HG02623 (cell line): ENCODE data around the gene MVB12A.

ENCODE experiments used
- ATAC-seq: cut with Tn5 transposase; IDR thresholded peaks from one replicate; pipeline ENCODE4 v1.9.1; 2021; ENCODE audit warnings: moderate library complexity; ENCODE audit not compliant: unreplicated experiment

The MVB12A gene

DNA sequence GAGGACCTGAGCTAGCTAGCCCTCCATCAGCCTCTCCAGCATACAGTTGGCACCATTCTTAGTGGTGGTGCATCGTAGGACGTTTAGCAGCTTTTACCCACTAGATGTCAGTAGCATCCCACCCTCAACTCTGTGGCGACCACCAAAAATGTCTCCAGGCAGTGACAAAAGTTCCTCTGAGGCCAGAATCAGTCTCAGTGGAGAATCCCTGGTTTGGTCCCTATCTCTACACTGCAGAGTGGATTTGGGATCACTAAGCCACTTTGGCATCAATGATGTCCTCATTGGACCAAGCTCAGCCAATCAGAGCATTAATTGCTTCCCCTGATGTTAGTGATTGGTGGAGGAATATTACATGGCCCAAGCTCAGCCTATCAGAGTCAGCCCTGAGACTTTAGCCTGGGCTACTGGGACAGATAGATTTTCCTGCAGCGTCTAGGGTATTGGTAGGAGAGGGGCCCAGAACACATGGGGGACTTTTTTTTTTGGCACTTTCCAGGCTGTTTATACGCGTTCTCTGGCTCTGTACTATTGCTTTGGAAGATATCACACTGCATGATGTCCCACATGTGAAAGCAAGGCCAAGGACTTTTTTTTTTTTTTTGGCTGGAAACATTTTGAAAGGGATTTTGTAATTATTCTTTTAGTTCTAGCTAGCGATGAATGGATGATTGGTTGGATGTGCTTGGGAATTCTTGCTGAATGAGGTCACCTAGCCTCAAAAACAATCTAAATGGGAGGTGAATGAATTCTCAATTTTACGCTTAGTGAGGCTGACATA is 21.6 kb downstream of the MVB12A start:
- ATAC-seq: no peak

DNA sequence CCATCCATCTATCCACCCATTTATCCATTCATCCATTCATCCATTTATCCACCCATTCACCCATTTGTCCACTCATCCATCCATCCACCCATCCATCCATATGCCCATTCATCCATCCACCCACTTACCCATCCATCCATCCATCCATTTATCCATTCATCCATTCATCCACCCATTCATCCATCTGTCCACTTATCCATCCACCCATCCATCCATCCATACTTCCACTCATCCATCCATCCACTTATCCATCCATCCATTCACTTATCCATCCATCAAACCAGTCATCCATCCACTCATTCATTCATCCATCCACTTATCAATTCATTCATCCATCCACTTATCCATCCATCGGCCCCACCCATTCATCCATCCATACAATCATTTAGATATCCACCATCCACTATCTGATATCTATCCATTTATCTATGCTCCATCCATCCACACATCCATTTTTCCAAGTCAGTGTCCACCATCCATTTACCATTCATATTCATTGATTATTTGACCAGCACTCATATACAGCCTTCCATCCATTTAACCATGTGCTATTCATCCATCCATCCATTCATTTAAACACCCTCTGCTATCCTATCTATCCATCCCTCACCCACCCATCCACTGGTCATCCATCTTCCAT is 25.8 kb downstream of the MVB12A start:
- ATAC-seq: no peak

DNA sequence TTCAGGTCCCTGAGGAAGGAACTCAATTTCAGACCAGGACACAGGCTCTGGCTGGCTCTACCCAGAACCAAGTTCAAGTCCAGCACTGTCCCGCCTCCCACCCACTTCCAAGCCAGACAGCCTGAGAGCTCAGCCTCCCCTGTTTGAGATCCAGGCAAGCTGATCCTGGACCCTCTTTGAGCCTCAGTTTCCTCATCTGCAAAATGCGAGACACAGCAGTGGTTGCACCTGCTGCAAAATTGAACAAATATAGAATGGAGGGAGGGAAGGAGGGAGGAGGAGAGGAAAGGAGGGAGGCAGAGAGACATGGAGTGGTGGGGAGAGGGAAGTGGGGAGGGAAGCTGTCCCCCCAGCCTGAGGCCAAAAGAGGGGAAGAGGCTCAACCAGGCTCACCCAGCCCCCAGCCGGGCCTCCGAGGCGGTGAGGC is 27.9 kb downstream of the MVB12A start:
- ATAC-seq: no peak

DNA sequence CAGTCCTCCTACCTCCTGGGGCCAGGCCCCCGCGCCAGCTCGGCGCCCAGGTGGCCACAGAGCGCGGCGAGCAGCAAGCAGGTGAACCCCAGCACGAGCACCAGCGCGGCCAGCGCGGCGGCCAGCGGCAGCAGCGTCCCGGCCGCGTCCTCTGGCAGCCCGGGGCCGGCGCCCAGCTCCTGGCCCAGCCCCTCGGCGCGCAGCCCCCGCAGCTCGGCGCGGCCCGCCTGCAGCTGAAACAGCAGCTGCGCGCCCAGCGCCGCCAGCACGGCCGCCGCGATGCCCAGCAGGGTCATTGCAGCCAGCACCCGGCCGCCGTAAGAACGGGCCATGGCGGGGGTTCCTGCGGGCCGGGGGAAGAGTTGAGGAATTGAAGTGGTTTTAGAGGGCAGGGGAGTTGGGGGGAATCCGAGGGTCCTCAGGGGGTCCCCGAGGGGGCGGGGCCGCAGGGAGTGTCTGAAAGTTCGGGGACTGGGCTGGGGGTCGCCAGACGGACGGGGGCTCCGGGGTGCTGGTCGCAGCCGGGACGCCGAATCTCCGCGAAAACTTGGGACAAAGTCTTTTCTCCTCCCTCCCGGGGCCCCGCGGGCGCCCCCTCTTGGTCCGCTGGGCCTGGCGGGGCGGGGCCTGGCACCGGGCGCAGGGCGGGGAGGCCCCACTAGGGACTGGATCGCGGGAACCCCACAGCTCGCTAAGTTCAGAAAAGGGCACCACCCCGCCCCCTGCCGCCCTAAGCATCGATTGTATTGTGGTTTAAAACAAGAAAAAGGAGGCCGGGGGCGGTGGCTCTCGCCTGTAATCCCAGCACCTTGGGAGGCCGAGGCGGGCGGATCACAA is 28.5 kb downstream of the MVB12A start, which contains the start of gene TMEM221:
TMEM221 (minus strand) TSS at position 538 of the 837 bp plus-strand sequence; CDS start at position 332, 206 bp downstream.
- no peak for ATAC-seq

DNA sequence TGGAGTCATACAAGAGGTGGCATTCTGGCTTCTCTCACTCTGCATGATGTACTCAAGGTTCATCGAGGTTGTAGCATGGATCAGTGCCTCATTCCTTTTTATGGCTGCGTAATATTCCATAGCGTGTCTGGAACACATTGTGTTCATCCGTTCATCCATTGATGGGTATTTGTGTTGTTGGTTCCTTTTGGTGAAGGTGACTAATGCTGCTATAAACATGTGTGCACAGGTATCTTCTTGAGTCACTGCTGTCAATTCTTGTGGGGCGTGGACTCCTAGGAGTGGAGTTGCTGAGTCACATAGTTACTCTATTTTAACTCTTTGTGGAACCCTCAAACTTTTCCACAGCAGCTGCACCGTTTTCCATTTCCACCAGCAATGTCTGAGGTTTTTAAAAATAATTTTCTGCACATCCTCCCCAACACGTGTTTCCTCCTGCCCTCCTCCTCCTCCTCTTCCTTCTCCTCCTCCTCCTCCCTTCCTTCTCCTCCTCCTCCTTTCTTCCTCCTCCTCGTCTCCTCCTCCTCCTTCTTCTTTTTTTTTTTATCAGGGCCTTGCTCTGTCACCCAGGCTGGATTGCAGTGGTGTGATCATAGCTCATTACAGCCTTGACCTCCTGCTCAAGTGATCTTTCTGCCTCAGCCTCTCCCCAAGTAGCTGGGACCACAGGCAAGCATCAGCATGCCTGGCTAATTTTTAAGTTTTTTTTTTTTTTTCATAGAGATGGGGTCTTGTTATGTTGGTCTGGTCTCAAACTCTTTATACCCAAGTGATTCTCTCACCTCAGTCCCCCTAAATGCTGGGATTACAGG is 30.6 kb downstream of the MVB12A start:
- no peak for ATAC-seq

DNA sequence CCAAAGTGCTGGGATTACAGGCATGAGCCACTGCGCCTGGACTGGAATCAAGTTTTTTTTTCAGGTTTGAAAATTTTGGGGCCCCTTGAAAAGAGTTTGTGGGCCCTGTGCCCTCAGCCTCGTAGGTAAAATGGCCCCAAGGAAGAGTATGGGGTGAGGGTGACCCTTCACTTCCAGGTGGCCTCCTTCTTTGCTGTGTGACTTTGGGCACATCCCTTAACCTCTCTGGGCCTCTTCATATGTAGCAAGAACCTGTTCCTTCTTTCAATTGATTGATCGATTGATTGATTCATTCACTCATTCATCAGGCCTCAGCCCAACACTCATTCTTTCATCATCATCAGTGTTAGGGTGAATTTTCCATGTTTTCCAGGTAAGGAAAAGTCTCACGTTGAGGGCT is 32.0 kb downstream of the MVB12A start:
- ATAC-seq: no peak

DNA sequence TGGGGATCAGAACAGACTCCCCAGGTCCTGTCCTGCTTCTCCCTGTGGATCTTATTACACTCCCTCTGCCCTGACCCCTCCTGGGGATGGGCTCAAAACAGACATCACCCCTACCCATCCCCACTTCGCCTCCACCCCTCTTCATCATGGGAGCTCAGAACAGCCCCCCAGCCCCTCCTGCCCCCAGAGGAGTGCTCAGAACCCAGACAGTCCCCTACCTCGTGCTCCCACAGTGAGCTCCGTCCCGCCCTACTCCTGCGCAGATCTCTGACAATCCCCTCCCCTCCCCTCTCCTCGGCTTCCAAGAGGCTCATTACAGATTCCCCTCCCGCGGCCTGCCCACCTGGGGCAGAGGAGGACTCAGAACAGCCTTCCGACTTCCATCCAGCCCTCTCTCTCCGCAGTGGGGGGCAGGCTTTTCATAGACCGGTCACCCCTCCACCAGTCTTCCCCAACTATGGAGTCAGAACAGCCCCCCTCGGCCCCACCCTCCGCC is 34.8 kb downstream of the MVB12A start:
- ATAC-seq: no peak

DNA sequence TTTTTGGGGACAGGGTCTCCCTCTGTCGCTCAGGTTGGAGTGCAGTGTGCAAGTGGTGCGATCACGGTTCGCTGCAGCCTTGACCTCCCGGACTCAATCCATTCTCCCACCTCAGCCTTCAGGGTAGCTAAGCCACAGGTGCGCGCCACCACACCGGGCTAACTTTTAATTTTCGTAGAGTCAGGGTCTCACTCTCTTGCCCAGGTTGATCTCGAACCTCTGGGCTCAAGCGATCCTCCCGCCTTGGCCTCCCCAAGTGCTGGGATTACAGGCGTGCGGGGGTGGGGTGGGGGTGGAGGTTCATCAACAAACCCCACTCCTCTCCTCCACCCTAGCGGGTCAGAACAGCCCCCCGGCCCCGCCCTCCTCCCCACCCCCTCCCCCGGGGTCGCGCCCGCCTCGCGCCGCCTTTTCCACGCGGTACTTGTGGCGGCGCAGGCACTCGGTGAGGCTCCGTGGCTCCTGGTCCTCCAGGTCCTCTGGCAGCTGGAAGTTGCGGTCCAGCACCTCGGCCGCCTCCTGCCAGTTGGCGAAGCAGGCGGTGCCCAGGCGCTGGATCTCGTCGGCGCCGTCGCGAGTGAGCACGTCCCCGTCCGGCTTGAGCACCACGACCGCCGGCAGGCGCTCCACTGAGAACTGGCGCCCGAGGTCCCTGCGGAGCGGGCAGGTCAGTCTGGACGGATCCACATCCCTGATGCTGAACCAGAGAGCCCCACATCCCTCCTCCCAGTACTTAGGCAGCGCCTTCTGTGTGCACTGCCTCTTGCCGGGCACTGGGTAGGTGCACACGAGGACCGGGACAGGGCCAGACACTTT is 35.7 kb downstream of the MVB12A start:
- no peak for ATAC-seq

DNA sequence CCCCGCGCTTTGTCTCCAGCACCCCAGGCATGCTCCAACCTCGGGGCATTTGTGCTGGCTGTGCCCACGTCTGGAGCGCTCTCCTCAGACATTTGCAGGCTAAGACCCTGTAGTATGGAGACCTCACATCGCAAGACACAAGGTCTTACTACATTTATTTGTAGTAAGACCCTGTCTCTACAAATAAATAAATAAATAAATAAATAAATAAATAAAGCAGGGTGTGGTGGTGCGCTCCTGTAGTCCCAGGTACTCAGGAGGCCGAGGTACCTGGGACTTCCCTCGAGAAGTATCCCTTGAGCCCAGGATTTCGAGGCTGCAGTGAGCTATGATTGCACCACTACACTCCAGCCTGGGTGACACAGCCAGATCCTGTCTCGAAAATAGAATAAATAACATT is 36.3 kb downstream of the MVB12A start:
- ATAC-seq: no peak

DNA sequence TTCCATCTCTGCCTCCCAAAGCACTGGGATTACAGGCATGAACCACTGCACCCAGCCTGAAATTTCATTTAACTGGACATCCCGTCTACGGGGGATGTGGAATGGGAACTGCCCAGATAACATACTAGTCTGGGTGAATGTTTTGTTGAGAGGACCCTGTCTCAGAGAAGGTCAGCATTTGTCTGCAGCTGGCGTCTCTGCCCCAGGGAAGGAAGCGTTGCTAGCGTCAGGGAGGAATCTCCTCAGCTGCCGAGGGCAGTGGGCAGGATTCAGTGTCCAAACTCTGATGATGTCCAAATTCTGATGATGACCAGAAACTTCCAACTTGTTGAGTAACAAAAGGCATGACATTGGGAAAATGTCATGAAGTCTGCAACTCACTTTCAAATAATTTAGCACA is 37.8 kb downstream of the MVB12A start:
- no peak for ATAC-seq

DNA sequence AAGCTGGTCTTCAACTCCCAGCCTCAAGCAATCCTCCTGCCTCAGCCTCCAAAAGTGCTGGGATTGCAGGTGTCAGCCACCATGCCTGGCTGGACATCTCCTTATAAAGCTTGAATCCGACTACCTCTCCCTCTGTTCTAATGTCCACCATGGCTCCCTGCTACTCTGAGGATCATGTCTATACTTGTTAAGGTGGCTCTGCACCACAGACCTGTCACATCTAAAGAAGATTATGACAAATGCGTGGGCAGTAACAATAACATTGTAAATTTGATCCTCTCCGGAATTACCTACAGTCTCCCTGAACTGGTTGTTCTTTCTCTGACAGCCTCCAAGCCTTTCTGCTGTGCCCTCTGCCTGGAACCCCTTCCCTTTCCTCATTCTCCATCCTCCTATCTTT is 39.1 kb downstream of the MVB12A start:
- ATAC-seq: no peak

DNA sequence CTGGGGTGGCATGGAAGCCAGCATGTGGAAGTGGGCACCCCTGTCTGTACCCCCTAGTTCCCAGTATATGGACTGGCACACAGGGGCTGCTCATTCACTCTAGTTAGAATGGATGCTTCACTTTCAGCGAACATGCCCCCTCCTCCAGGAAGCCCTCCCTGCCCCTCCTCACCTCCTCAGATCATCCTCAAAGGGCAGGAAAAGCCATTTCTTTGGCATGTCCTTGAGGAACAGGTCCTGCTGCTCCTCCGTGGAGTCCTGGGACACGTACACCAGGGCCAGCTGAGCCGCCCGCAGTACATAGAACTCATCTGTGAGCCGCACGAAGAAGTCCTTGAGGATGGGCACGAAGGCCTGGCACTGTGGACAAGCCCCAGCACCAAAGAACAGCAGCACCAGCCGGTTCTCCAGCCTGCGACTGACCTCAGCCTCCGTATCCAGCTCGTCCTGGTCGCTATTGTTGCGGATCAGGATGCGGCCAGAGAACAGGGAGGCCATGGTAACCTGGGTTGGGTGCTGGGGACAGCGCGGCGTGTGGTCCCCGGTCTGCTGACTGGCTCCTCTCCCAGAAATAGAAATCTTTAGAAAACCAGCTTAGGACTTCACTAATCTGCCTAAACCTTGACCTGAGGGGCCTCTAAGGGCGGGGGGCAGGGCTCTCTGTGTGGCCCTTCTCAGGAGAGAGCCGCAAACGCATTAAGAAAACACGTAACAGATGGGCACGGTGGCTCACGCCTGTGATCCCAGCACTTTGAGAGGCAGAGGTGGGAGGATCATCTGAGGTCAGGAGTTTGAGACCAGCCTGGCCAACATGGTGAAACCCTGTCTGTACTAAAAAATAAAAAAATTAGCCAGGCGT is 40.8 kb downstream of the MVB12A start, which contains the start of gene NXNL1:
NXNL1 (minus strand) TSS at position 555 of the 859 bp plus-strand sequence; CDS start at position 498, 57 bp downstream.
- no peak for ATAC-seq

DNA sequence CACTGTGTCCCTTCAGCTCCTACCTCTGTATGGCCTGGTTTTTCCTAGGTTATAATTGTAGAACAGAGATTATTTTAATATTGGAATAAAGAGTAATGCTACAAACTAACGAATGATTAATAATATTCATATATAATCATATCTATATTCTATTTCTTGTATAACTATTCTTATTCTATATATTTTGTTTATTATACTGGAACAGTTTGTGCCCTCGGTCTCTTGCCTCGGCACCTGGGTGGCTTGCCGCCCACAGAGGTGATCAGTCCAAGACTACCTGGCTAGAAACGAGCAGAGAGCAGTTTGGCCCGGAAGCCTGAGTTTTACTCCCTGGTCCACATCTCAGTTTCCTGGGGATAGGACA is 46.6 kb downstream of the MVB12A start:
- no peak for ATAC-seq

DNA sequence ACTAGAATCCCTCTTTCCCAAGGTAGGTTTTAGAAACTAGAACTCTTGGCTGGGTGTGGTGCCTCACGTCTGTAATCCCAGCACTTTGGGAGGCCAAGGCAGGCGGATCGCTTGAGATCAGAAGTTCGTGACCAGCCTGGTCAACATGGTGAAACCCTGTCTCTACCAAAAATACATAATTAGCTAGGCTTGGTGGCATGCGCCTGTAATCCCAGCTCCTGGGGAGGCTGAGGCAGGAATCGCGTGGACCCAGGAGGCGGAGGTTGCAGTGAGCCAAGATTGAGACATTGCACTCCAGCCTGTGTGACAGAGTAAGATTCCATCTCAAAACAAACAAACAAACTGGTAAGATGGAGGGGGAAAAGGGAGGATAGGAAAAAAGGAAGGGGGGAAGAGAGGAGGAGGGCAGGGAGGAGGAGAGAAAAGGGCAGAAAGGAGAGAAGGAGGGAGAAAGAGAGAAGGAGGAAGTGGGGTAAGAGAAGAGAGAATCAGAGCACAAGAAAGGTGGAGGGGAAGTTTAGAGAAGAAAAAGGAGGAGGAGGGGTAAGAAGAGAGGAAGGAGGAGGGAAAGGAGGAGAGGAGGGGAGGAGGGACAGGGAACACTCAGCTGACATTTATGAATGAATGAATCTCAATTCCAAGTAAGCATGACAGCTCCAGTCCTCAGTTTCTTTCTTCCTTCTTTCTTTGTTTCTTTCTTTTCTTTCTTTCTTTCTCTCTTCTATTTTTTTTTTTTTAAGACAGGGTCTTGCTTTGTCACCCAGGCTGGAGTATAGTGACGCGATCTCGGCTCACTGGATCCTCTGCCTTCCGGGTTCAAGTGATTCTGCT is 47.8 kb downstream of the MVB12A start:
- ATAC-seq: no peak

DNA sequence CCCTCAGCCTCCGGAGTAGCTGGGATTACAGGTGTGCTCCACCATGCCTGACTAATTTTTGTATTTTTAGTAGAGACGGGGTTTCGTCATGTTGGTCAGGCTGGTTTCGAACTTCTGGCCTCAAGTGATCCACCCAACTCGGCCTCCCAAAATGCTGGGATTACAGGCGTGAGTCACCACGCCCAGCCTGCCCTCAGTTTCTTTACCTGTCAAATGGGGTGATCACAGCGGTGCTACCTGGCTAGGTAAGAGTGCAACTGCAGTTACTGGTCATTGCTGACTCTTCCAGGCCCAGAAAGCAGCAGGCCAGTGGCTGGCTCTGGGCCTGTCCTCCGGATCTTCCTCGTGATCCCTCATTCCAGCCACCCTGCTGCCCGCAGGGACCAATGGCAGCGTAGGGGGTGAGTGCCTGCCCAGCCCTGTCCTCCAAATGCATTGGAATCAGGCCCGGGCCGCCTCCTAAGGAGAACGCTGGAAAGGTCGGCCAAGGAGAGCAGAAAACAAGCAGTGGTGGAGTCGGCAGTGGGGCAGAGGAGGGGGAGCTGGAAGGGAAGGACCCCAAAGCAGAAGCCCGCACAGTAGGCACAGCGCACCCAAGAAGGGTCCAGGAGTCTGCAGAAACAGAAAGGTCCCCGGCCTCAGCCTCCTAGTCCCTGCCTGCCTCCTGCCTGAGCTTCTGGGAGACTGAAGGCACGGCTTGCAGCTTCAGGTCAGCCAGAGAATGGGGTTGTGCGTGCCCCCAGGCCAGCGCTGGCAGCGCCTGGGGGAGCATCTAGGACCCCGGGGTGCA is 48.6 kb downstream of the MVB12A start:
- ATAC-seq: no peak

DNA sequence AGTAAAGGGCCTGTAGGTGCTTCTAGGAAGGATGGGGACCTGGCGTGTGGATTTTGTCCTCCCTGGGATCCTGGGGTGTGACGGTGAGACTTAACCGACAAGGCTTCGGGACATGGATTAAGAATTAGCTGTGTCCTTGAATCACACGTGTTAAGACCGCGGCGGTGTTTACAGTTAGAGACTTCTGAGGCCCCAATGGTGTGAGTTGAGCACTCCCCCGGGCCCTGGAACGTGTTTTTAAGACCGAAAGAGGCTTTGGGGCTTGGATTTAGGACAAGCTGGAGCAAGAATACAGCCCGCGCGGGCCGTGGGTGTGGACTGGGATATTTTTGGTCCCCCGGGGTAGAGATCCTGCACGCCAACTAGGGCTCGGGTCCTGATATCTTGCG is 49.2 kb downstream of the MVB12A start:
- ATAC-seq: no peak

DNA sequence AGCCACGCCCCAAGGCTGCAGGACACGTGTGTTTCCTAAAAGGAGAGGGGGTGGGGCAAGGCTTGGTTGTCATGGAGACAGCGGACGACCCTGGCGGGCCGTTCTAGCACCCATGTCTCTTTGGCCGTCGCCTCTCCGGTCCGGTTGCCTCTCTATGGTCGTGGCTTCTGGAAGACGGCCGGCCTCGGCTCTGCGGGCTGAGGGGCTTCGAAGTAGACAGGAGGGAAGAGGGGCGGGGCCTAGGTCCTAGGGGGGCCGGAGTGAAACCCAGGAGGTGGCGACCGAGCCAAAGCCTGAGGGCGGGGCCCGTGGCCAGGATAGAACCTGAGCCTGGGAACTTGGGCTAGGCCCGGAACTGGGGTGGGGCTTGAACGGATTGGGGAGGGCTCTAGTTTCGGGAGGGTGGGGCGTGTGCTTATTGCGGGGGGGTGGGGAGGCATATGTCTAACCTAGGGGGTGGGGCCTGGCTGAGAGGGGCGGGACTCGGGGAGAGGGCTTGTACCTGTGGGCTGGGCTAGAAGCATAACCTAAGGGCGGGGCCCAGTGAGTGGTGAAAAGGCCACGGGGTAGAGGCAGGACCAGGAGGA is 49.7 kb downstream of the MVB12A start:
- peak; percentile 35 for ATAC-seq
